ENCODE measurements around the gene LPIN3. TPM values are rescaled to one million over a fixed set of nuclear protein-coding genes. Genes with fewer than 3 reads are reported as not detected.
A peak's percentile ranks its signal among the peaks of the same experiment; 100 is the strongest.

LPIN3 gene
- total and polyA plus RNA-seq, 2 of the 4 experiments (the other 2 are of a cell fraction) = 2.3 to 8.3 TPM

DNA sequence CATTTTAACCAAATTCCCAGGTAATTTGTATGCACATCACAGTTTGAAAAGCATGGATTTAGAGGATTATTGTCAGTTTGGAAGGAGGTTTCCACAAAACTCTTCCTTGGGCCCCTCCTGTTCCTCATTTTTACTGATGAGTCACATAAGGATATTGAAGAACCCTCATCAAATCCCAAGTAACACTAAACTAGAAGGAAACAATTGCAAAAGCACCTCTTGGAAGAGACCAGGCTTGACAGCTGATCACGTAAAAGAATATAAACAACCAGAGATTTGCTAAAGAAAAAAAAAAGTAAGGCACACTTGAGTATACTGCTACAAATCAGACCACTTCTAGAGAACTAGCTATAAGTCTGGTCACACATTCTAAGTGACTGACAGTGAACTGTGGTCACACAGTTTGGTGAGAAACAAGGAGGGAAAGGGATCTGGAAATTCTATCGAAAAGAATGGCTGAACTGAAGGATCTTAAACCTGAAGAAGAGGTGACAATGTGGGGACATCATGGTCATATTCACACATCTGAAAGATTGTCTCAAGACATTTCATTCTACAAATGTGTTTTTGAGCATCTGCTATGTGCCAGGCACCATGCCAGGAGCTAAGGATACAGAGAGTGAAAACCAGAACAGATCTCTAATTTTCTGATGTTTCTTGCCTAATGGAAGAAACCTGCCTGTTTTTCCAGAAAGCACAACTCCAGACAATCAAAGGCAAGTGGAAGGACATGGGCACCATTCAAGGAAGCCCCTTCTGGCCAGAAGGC lies 47.2 kb upstream of the LPIN3 start:
- peak overlapping the region; percentile 81 for H3K4me2 ChIP-seq (ENCODE audit: low read depth, low read length)
- POLR2A ChIA-PET (ENCODE audit: unreplicated experiment) = no interaction called here

More for the DNA sequence above, 47.2 kb upstream of the LPIN3 start:
- H4K20me1 ChIP-seq (ENCODE audit: insufficient read depth, low read length) = peaks cover 37% of the 10 kb centered on the region; the same call in 1 of the 2 replicates
- H3K56ac ChIP-seq (ENCODE audit: extremely low read depth, insufficient read depth, low read length) = no peak overlapping the region
- no peak overlapping the region for H4K91ac ChIP-seq (ENCODE audit: insufficient read depth, low read depth, low read length)
- no peaks in the 10 kb centered on the region for H3K27me3 ChIP-seq (ENCODE audit: control insufficient read depth, insufficient read depth, low read length)
- H3K9me3 ChIP-seq (ENCODE audit: control insufficient read depth, insufficient read depth, low read length) = no peaks in the 10 kb centered on the region
- no CpG with 5 or more reads among the region's 2 CpGs for WGBS, 2 experiments (ENCODE audit: extremely low coverage in 2 of 2, insufficient read length in 1 of 2)
- H2BK15ac ChIP-seq (ENCODE audit: low read depth, low read length) = peak overlapping the region; percentile 62; the same call in 1 of the 3 replicates
- H2AK5ac ChIP-seq (ENCODE audit: low read depth, low read length) = no peak overlapping the region; the same call in 1 of the 2 replicates
- CTCF ChIA-PET = interaction anchor here (0.6 to 2.0 kb wide), 2 partner anchors 15 to 45 kb away, joined by 3 to 5 read pairs; no protein-coding TSS in a partner anchor
- peak overlapping the region; percentile 42 for H3K14ac ChIP-seq (replicated peaks; ENCODE audit: low read depth, low read length)
- peaks cover 36 to 75% of the 10 kb centered on the region in 2 experiments for H3K79me1 ChIP-seq (ENCODE audit: low read depth in 1 of 2, low read length in 2 of 2)
- no peak overlapping the region for H3K4me3 ChIP-seq (ENCODE audit: insufficient read depth, low read depth, low read length)
- peak overlapping the region; percentile 20; the same call in 1 of the 2 replicates for H3K27ac ChIP-seq (ENCODE audit: insufficient read depth, low read length)
- no peak for TF ChIP-seq MXI1 (IDR thresholded peaks at IDR 0.05; ENCODE audit: borderline replicate concordance, low read depth, low read length)
- peak; percentile 15; the same call in 1 of the 2 replicates for TF ChIP-seq FOS (IDR thresholded peaks at IDR 0.05; ENCODE audit: low read depth, low read length)
- TF ChIP-seq CEBPB (IDR thresholded peaks at IDR 0.05; ENCODE audit: low read depth, low read length) = peak; percentile 32; the same call in 1 of the 2 replicates
- no peak overlapping the region; the same call in 1 of the 2 replicates for H3K9ac ChIP-seq (ENCODE audit: low read depth, low read length)
- intact Hi-C loops (cut with micrococcal nuclease) = no loop called here
- H3K9me1 ChIP-seq (ENCODE audit: insufficient read depth, low read length) = peaks cover 12% of the 10 kb centered on the region; the same call in 1 of the 2 replicates
- in situ Hi-C loops (cut with MboI; ENCODE audit: low sequenced_read_pairs) = no loop called here
- H2AFZ ChIP-seq (replicated peaks; ENCODE audit: low read length, poor library complexity) = no peak overlapping the region
- dilution Hi-C loops (cut with HindIII; ENCODE audit: low sequenced_read_pairs, unreplicated experiment) = no loop called here
- ATAC-seq (ENCODE audit: low read depth) (peak; percentile 69), DNase-seq (peak; percentile 78)
- H2AK9ac ChIP-seq (replicated peaks; ENCODE audit: low read depth, low read length, poor library complexity) = no peak overlapping the region
- H2BK120ac ChIP-seq (ENCODE audit: low read depth, low read length) = peak overlapping the region; percentile 5; the same call in 1 of the 2 replicates
- H3K4me1 ChIP-seq (ENCODE audit: control insufficient read depth, insufficient read depth, low read length) = peaks cover 12% of the 10 kb centered on the region
- peak overlapping the region; percentile 49; the same call in 1 of the 2 replicates for H3K23ac ChIP-seq (ENCODE audit: low read depth, low read length)
- H3K4ac ChIP-seq (ENCODE audit: low read depth, low read length) = peak overlapping the region; percentile 1; the same call in 1 of the 2 replicates
- H4K5ac ChIP-seq (ENCODE audit: low read depth, low read length) = peak overlapping the region; percentile 70; the same call in 1 of the 2 replicates
- H2BK20ac ChIP-seq (ENCODE audit: low read depth, low read length) = no peak overlapping the region; the same call in 1 of the 2 replicates
- peak overlapping the region; percentile 72 for H3K18ac ChIP-seq (ENCODE audit: low read depth, low read length)
- peak overlapping the region; percentile 61 for H2BK5ac ChIP-seq (ENCODE audit: low read depth, low read length, poor library complexity, severe bottlenecking)
- no TSS peak for BruUV-seq (replicated peaks)
- H4K8ac ChIP-seq (ENCODE audit: low read depth in 2 of 2, low read length in 2 of 2) = peak overlapping the region in 1 of 2 experiments; percentile 23; a peak in 1 of 4 replicates
- no peaks in the 10 kb centered on the region for H3K36me3 ChIP-seq (ENCODE audit: control insufficient read depth, insufficient read depth, low read length)

Measured in IMR-90 (cell line).